H9 (cell line): ENCODE results near the gene CDS2. TPM values are rescaled to one million over a fixed set of nuclear protein-coding genes. Genes with fewer than 3 reads are reported as not detected.

Experiments
- DNase-seq: peaks from one replicate; pipeline ENCODE4 v3.0.0-alpha.2; 2017
- H2AFZ ChIP-seq: one replicate; pipeline ENCODE4 v1.6.1; 2013; ENCODE audit warnings: mild to moderate bottlenecking, low read length, control low read depth, moderate library complexity
- H2AK5ac ChIP-seq: 2 replicates; pipeline ENCODE4 v1.6.1; 2013; ENCODE audit warnings: low read length, control low read depth, mixed read lengths; ENCODE audit not compliant: insufficient read length
- H2BK120ac ChIP-seq: one replicate; pipeline ENCODE4 v1.6.1; 2013; ENCODE audit warnings: low read depth, mild to moderate bottlenecking, low read length, control low read depth, inconsistent platforms; ENCODE audit not compliant: poor library complexity, severe bottlenecking
- H2BK12ac ChIP-seq: 2 replicates; pipeline ENCODE4 v1.6.1; 2013; ENCODE audit warnings: low read length, control low read depth, mixed read lengths, low read depth; ENCODE audit not compliant: insufficient read length
- H2BK15ac ChIP-seq: 2 replicates; pipeline ENCODE4 v1.6.1; 2013; ENCODE audit warnings: low read depth, low read length, control low read depth
- H2BK20ac ChIP-seq: one replicate; pipeline ENCODE4 v1.6.1; 2013; ENCODE audit warnings: low read depth, mild to moderate bottlenecking, low read length, control low read depth, inconsistent platforms; ENCODE audit not compliant: poor library complexity, severe bottlenecking
- H2BK5ac ChIP-seq: 2 replicates; pipeline ENCODE4 v1.6.1; 2013; ENCODE audit warnings: low read length, control low read depth, mixed read lengths; ENCODE audit not compliant: insufficient read length
- H3K14ac ChIP-seq: 2 replicates; pipeline ENCODE4 v1.6.1; 2013; ENCODE audit warnings: low read length, control low read depth; ENCODE audit not compliant: insufficient read depth
- H3K18ac ChIP-seq: 2 replicates; pipeline ENCODE4 v1.6.1; 2013; ENCODE audit warnings: low read depth, mild to moderate bottlenecking, mixed read lengths, low read length, control low read depth; ENCODE audit not compliant: insufficient read length
- H3K23ac ChIP-seq: 2 replicates; pipeline ENCODE4 v1.6.1; 2013; ENCODE audit warnings: low read length, control low read depth, mixed read lengths, low read depth; ENCODE audit not compliant: insufficient read length
- H3K23me2 ChIP-seq: 2 replicates; pipeline ENCODE4 v1.6.1; 2013; ENCODE audit warnings: low read depth, mild to moderate bottlenecking, mixed read lengths, low read length, control low read depth; ENCODE audit not compliant: insufficient read length, poor library complexity, severe bottlenecking
- H3K27ac ChIP-seq: 2 replicates; pipeline ENCODE4 v1.5.1; 2013; ENCODE audit warnings: low read length, control low read depth, mixed read lengths, low read depth; ENCODE audit not compliant: insufficient read length
- H3K27me3 ChIP-seq: 2 replicates; pipeline ENCODE4 v1.6.1; 2013; ENCODE audit warnings: low read length, control low read depth, inconsistent platforms; ENCODE audit not compliant: insufficient read depth
- H3K4ac ChIP-seq: 2 replicates; pipeline ENCODE4 v1.6.1; 2013; ENCODE audit warnings: low read depth, mild to moderate bottlenecking, control low read depth, inconsistent platforms, low read length, moderate library complexity
- H3K4me1 ChIP-seq: 2 replicates; pipeline ENCODE4 v1.6.1; 2013; ENCODE audit warnings: low read length, control low read depth, inconsistent platforms; ENCODE audit not compliant: insufficient read depth
- H3K4me2 ChIP-seq: 2 replicates; pipeline ENCODE4 v1.6.1; 2013; ENCODE audit warnings: low read length, control low read depth, mixed read lengths; ENCODE audit not compliant: insufficient read length, insufficient read depth
- H3K56ac ChIP-seq: 2 replicates; pipeline ENCODE4 v1.6.1; 2013; ENCODE audit warnings: low read depth, mild to moderate bottlenecking, mixed read lengths, low read length, control low read depth; ENCODE audit not compliant: insufficient read length
- H3K79me1 ChIP-seq: 2 replicates; pipeline ENCODE4 v1.6.1; 2013; ENCODE audit warnings: low read depth, mild to moderate bottlenecking, moderate library complexity, low read length, control low read depth, inconsistent platforms; ENCODE audit not compliant: insufficient read depth, poor library complexity, severe bottlenecking
- H3K79me2 ChIP-seq: 2 replicates; pipeline ENCODE4 v1.6.1; 2013; ENCODE audit warnings: low read length, control low read depth, inconsistent platforms; ENCODE audit not compliant: insufficient read depth
- H3K9ac ChIP-seq: 2 replicates; pipeline ENCODE4 v1.6.1; 2013; ENCODE audit warnings: low read length, control low read depth, mixed read lengths; ENCODE audit not compliant: insufficient read length; ENCODE audit errors: extremely low read depth
- H3K9me3 ChIP-seq: one replicate; pipeline ENCODE4 v1.6.1; 2013; ENCODE audit warnings: low read depth, low read length, inconsistent platforms; ENCODE audit not compliant: control insufficient read depth
- H3T11ph ChIP-seq: one replicate; pipeline ENCODE4 v1.6.1; 2013; ENCODE audit warnings: mild to moderate bottlenecking, low read length, control low read depth, inconsistent platforms
- H4K20me1 ChIP-seq: one replicate; pipeline ENCODE4 v1.6.1; 2013; ENCODE audit not compliant: control insufficient read depth, insufficient read length, insufficient read depth
- H4K5ac ChIP-seq: 2 replicates; pipeline ENCODE4 v1.6.1; 2013; ENCODE audit warnings: low read depth, mild to moderate bottlenecking, mixed read lengths, low read length, control low read depth; ENCODE audit not compliant: insufficient read length
- H4K8ac ChIP-seq: replicated peaks from 2 replicates; pipeline ENCODE4 v1.6.1; 2013; ENCODE audit warnings: low read length, control low read depth, mixed read lengths, low read depth; ENCODE audit not compliant: insufficient read length
- H4K91ac ChIP-seq: 2 replicates; pipeline ENCODE4 v1.6.1; 2013; ENCODE audit warnings: low read depth, mild to moderate bottlenecking, moderate library complexity, mixed read lengths, low read length, control low read depth; ENCODE audit not compliant: insufficient read length
- H3K27ac Mint-ChIP-seq, 3 experiments: 2 replicates in 2 of 3; 3 replicates in 1 of 3; pipeline ENCODE4 v1.8.0; 2020 to 2021; ENCODE audit warnings: mixed read lengths in 3 of 3, mild to moderate bottlenecking in 1 of 3, moderate library complexity in 1 of 3
- H3K27me3 Mint-ChIP-seq: 2 replicates; pipeline ENCODE4 v1.8.0; 2021; ENCODE audit warnings: low read depth, mild to moderate bottlenecking, moderate library complexity, mixed read lengths
- H3K36me3 Mint-ChIP-seq, 3 experiments: 2 replicates in 2 of 3; 3 replicates in 1 of 3; pipeline ENCODE4 v1.8.0; 2020 to 2021; ENCODE audit warnings: low read depth in 3 of 3, mixed read lengths in 3 of 3; ENCODE audit not compliant: insufficient read depth in 1 of 3
- H3K4me1 Mint-ChIP-seq, 2 experiments: 2 replicates each; pipeline ENCODE4 v1.8.0; 2020; ENCODE audit warnings: mixed read lengths in 2 of 2
- H3K4me3 Mint-ChIP-seq, 2 experiments: 2 replicates in 1 of 2; 3 replicates in 1 of 2; pipeline ENCODE4 v1.8.0; 2020 to 2021; ENCODE audit warnings: mild to moderate bottlenecking in 2 of 2, mixed read lengths in 2 of 2, moderate library complexity in 1 of 2
- H3K9me3 Mint-ChIP-seq, 2 experiments: 2 replicates in 1 of 2; 3 replicates in 1 of 2; pipeline ENCODE4 v1.8.0; 2020; ENCODE audit warnings: mild to moderate bottlenecking in 2 of 2, mixed read lengths in 2 of 2, moderate library complexity in 1 of 2
- CTCF ChIP-seq: fragments of 200-600 bp; sonication (generic); conservative IDR thresholded peaks from 3 replicates; pipeline ENCODE4 v1.8.0; 2021; ENCODE audit warnings: antibody characterized with exemption, mild to moderate bottlenecking
- WGBS: extraction: QIAGEN DNeasy Blood & Tissue Kit; methylation state at CpG from one replicate; pipeline ENCODE4 v1.1.7; 2013; ENCODE audit warnings: missing lambda C conversion rate, low lambda C conversion rate, mixed read lengths; ENCODE audit not compliant: insufficient read length; ENCODE audit errors: extremely low coverage; 5-methylcytosine and 5-hydroxymethylcytosine counted together
- total RNA-seq: library from RNA; stranded (reverse); gene quantifications from 2 replicates; pipeline ENCODE4 v1.2.1, GENCODE V29; 2021

Gene CDS2
- total RNA-seq, 1 experiment from 2014 or later: 63.2 TPM

GRCh38 chr20:5198651-5198924, 71.8 kb downstream of the CDS2 start:
- Histone ChIP-seq H3K9me3 (no peaks in the 10 kb centered on the region), H2AK5ac (no peak overlapping the region), H3K23me2 (no peaks in the 10 kb centered on the region), H3K79me1 (no peaks in the 10 kb centered on the region), H2BK12ac (no peak overlapping the region), H3K14ac (no peak overlapping the region), H3K9ac (no peak overlapping the region), H4K91ac (no peak overlapping the region), H2BK15ac (no peak overlapping the region), H4K8ac (no peak overlapping the region), H3K27me3 (no peaks in the 10 kb centered on the region), H3K56ac (no peak overlapping the region), H3K4ac (no peak overlapping the region), H2BK20ac (no peak overlapping the region), H3K4me2 (no peak overlapping the region), H4K5ac (no peak overlapping the region), H2AFZ (no peak overlapping the region), H3K18ac (no peak overlapping the region), H3T11ph (no peak overlapping the region), H3K4me1 (no peaks in the 10 kb centered on the region), H4K20me1 (no peaks in the 10 kb centered on the region), H2BK120ac (no peak overlapping the region), H3K79me2 (no peaks in the 10 kb centered on the region), H2BK5ac (no peak overlapping the region), H3K23ac (no peak overlapping the region), H3K27ac (no peak overlapping the region)
- WGBS: no CpG with 5 or more reads among the region's 8 CpGs
- H3K27me3 Mint-ChIP-seq: no peaks in the 10 kb centered on the region
- TF ChIP-seq CTCF: no peak
- DNase-seq: no peak
- 0 out of 7 replicates have a peak overlapping the region, but pooled peaks of 1 of the 3 experiments have one; percentile 8 for H3K27ac Mint-ChIP-seq
- peaks cover 10 to 18% of the 10 kb centered on the region in 2 experiments for H3K4me1 Mint-ChIP-seq
- H3K9me3 Mint-ChIP-seq: no peaks in the 10 kb centered on the region
- H3K4me3 Mint-ChIP-seq: no peak overlapping the region
- H3K36me3 Mint-ChIP-seq: peaks cover 13% of the 10 kb centered on the region in 3 experiments; a peak in 6 of 7 replicates
